ENCODE results near the gene RNF14.
"Not testable (repeated sequence)": the region's sequence is repeated elsewhere in the genome, so short reads cannot be mapped to it uniquely, and the experiment has no call there.

The RNF14 gene

DNA sequence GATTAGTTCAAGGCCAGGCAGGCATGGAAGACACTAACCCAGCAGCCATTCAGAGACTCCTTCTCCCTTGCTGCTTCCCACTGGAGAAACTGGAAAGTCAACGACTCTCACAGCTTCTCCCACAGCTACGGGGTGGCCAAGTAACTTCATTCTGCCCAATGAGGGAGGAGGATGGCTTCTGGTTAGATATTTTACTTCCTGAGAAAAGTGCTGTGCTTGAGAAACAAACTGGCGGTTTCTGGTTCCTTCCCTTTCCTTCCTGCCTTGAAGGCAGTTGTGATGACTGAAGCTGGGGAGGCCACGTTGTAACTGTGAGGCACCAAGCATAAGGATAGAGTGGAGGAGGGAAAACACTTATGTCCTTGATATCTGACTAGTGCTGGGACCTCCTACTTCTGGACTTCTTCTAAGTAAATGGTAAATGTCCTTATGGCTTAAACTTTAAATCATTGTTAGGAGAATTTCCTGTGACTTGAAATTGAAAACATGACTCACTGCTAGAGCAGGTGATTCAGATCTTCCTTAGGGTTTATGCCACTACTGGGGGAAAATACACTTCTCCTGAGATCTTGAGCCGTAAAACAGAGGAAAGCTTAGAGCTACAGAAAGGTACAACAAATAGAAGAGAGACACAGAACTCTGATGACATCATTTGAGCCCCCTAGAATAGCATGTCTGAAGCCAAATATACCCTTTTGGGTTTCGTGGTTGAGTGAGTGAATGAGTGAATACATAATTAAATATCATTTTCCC, 47.1 kb downstream of the RNF14 start:
- DNase-seq, result no peak

DNA sequence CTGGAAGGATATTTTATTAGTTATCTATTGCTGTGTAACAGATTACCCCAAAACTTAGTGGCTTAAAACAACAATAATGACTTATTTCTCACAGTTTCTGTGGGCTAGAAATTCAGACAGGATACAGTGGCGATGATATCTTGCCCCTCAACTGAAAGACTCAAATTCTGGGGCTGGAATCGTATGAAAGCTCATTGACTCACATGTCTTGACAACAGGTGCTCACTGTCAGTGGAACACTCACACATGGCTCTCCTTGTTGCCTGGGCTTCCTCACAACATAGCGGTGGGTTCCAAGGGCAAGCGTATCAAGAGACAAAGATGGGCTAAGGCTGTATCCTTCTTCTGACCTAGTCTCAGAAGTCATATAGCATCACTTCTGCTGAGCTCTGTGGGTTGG, 47.7 kb downstream of the RNF14 start:
- DNase-seq, result no peak

DNA sequence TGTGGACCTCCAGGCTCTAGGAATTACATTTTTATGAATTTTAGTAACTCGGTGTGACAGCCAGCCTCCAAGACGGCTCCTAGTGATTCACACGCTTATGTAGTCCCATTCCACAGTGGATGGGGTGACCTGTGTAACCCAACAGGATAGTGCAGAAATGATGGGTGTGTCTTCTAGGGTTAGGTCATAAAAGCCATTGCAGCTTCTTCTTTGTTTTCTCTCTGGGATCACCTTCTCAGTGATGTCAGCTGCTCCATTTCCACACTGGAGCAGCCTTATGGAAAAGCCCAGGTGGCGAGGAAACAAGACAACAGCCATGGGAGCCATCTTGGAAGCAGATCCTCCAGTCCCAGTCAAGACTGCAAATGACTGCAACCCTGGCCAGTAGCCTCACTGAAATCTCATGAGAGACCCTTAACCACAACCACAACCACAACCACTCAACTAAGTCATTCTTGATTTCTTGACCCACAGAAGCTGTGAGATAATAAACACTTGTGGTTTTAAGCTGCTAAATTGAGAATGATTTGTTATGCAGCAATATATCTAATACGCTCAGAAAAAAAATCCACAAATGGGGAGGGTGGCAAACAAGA, 49.0 kb downstream of the RNF14 start:
- peak; percentile 66 for DNase-seq

DNA sequence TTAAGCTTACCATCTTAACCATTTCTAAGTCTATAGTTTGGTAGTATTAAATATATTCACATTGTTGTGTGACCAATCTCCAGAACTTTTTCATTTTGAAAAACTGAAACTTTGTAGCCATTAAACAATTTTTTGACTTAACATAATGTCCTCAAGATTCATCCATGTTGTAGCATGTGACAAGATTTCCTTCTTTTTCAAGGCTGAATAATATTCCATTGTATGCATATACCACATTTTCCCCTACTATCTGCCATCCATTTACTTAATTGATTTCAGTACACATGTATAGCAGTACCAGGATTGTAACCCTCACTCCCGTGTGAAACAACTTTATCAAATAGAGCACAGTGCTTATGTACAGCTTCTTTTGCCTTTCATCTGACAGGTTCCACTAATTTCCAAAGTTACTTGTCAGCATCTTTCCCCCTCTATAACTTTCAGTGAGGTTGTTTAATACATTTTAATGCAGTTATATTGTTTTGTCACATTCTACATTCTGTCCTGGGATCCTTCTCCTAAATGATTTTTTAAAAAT, 51.3 kb downstream of the RNF14 start:
- DNase-seq, result no peak

DNA sequence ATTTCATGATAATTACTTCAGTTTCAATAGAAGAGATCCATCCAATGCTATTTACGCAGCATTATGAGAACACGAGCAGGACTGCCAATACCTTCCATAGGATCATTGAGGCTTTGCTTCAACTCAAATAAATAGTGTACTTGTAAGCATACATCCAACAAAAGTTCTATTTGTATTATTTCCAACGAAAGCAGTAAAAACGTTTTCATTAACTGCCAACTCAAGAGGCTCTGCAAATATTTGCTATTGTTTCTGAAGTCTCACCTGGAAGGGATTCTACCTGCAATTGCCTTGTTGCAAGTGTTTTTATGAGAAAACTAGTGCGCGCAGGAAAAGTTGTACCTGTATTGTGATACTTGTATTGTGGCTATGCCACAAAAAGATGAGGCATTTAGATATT, 54.9 kb downstream of the RNF14 start:
- DNase-seq, result no peak

DNA sequence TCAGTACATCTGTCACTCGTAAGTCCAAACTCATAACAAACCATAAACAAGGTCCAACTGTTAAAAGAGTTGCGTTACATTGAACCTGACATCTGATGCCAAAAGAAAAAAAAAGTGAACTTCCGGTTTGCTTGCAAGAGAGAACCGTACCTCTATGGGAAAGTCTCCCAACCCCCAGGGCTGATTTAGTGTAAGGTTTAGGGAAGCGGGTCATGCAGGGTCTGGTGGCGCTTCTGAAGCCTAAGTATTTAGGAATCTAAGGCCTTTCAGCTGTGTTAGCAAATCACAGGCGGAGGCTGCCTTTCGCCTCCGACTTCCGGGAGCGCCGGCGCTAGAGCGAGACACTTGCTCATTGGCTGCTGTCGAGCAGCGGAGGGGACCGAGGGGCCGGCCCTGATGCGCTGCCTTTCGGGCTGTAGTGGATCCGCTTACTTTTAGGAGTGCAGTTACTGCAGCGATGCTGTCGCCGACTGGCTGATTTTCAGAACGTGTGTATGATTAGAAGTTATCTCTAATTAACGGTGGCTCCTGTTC, 55.9 kb downstream of the RNF14 start:
- DNase-seq, result peak; percentile 86

DNA sequence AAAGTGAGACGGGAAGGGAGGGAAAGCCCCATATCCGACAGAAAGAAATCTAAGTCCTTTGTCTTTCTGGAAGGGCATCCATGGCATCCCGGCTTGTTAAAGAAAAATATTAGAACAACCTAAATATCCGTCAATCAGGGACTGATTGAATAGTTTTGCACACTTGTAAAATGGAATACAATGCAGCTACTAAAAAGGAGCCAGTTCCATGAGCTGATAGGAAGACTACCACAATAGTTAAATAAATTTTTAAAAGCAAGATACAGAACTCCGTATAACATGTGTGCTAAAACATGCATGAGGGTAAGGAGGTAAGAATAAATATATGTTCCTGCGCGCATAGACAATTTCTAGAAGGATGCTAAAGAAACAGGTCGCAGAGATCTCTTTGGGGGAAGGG, 56.7 kb downstream of the RNF14 start:
- no peak for DNase-seq

DNA sequence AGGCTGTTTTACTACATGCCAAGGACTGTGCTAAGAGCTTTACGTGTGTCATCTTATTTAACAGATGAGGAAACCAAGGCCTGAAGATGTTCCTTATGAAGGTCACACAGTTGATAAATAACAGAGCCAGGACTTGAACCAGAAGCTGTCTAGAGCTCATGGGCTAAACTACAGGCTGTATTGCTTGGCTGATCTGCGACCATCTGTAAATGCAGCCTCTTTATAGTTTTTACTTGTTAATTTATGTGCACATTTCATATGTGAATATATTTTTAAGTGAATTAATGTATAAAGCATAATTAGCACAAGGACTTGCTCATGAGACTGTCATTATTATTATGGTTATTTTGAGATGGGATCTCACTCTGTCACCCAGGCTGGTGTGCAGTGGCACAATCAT, 63.2 kb downstream of the RNF14 start:
- DNase-seq, result no peak

DNA sequence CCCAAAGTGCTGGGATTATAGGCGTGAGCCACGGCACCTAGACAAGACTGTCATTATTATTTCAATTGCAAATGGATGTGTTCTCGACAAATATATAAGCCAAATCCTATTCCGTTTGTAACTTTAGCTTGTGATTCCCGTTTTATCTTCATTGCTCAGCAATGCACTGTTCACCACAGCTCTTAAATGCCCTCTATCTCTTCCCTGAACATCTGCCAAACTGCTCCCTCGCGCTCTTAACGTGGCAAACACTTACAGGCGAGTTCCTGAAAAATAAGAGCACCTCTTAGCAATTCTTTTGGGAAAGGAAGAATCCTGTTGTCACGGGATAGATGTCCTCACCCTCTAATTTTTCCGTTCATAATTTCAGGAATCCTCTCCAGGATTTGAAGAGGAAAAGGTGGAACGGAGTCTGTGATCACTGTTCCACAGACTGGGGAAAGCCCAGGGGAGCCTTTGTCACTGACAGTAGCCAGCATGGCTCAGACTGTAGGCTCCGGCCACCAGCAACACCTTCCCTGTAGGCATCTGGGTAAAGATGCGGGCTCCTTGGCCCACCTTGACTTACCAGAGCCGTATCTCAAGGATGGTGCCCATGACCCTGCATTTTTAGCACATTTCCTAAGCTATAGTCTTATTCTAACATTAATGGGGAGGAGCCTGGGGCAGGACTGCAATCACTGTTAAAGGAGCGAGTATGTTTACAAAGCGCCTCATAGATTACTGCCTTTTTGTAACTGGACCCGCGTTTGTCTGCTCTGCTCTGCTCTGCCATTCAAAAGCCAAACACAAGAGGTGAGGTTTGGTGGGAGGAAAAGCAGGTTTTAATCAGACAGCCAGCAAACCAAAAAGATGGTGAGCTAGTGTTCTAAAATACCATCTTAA, 64.1 kb downstream of the RNF14 start:
- no peak for DNase-seq

DNA sequence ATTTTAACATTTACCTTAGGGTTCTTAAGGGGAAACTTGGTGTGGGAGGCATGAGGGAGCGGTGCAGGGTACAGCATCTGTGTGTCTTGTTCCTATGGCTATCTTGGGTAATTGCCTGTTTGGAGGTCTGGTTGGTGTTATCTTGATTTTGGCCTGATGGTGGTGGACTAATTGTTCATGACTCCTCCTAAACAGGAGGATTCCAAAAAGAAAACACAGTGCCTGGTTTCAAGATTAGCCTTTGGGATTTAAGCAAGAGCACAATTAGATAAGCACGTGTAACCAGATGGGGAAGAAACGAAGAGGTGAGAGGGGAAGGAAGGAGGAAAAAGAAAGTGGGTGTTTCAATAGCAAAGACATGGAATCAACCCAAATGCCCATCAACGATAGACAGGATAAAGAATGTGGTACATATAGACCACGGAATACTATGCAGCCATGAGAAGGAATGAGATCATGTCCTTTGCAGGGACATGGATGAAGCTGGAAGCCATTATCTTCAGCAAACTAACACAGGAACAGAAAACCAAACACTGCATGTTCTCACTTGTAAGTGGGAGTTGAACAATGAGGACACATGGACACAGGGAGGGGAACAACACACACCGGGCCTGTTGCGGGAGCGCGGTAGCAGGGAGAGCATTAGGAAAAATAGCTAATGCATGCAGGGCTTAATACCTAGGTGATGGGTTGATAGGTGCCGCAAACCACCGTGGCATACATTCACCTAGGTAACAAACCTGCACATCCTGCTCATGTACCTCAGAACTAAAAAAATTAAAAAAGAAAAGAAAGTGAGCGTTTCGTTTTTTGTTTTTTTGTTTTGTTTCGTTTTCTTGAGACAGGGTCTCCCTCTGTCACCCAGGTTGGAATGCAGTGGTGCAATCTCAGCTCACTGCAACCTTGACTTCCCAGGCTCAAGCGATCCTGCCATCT, 65.0 kb downstream of the RNF14 start:
- DNase-seq, result not testable (repeated sequence)

DNA sequence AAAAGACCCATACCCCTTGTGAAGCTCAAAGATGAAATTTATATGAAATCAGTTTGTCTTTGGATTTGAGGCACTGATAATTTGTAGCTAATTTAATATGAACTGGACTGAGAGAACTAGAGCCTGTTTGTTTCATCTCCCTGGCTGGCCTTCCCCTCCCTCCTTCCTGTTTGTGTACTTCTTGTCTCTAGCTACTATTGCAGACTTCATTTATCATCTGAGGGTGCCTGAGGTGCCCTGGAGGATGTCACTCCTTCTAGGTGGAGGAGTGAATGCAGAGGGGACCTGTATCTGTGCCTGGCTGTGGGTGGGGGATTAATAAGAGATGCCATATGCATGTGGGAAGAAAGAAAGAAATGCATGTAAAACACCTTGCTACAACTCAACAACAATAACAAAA, 66.1 kb downstream of the RNF14 start:
- DNase-seq, result no peak

DNA sequence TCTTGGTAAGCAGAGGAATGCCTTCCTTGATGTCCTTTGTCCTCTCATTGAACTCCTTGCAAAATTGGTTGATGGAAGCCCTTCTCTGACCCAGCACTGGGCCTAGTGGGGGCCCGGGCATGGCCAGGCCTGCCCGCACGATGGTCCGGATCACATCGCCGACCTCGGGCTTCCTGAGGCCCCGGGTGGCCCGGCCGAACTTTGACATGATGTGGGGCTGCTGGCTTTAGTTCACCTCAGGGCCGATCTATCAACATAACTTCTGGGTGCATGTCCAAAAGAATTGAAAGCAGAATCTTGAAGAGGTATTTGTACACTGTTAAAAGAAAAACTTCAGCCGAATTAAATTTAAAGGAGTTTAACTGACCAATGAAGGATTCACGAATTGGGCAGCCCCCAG, 68.0 kb downstream of the RNF14 start:
- no peak for DNase-seq

DNA sequence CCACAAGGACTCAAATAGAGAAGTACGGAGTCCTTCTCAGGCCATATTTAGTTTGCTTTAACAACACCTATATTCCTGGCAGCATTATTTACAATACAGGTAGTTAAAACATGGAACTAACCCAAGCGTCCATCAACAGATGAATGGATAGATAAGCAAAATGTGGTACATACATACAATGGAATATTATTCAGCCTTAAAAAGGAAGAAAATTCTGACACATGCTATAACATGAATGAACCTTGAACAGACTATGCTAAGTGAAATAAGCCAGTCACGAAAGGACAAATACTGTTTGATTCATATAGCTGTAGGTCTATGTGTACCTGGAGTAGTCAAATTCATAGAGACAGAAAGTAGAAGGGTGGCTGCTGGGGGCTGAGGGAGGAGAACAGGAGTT, 68.7 kb downstream of the RNF14 start:
- DNase-seq, result not testable (repeated sequence)

DNA sequence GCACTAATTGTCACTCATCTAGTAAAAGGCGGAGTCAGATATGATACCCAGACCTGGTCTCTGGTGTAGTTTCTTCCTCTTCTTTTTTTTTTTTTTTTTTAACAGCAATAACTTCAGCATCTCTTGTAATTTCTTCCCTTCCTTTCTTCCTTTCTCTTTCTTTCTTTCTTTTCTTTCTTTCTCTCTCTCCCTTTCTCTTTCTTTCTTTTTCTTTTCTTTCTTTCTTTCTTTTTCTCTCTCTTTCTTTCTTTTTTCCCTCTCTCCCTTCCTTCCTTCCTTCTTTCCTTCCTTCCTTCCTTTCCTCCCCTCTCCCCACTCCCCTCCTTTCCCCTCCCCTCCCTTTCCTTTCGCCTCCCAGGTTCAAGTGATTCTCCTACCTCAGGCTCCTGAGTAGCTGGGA, 69.8 kb downstream of the RNF14 start:
- DNase-seq, result no peak

All from fibroblast of skin of scalp (primary cell).